H1 (cell line): ENCODE data around the gene IL9. TPM values are rescaled to one million over a fixed set of nuclear protein-coding genes. Genes with fewer than 3 reads are reported as not detected.

Source experiments
- CTCF ChIA-PET: fragments of 300-600 bp; sonication (Branson Sonifier 250); formaldehyde crosslinking; loops from one replicate; lab custom pipeline; 2021; ENCODE audit not compliant: partially characterized antibody; lab: Charles Lee
- POLR2A ChIA-PET: fragments of 300-600 bp; sonication (Branson Sonifier 250); formaldehyde crosslinking; loops from one replicate; lab custom pipeline; 2021; ENCODE audit warnings: inconsistent platforms; ENCODE audit not compliant: partially characterized antibody; lab: Charles Lee
- DNase-seq, 2 experiments: peaks; one replicate each; pipeline versions ENCODE4 v3.0.0 to v3.0.0-alpha.2; 2010 to 2022; ENCODE audit warnings: low spot score in 2 of 2, low read depth in 1 of 2, mixed read lengths in 1 of 2
- FAIRE-seq: peaks from 2 replicates; lab custom pipeline; 2011; peaks lifted over from hg19 to GRCh38; lab: Jason Lieb, UNC
- H2AFZ ChIP-seq: 2 replicates; pipeline ENCODE4 v1.8.1; 2012; ENCODE audit warnings: low read length, inconsistent platforms
- H2AK5ac ChIP-seq: 2 replicates; pipeline ENCODE4 v1.6.1; 2013; ENCODE audit warnings: low read depth, low read length
- H2BK120ac ChIP-seq: replicated peaks from 2 replicates; pipeline ENCODE3; 2013; ENCODE audit warnings: low read depth, low read length, inconsistent platforms
- H2BK12ac ChIP-seq: 2 replicates; pipeline ENCODE4 v1.6.1; 2013; ENCODE audit warnings: low read depth, low read length
- H2BK15ac ChIP-seq: 2 replicates; pipeline ENCODE4 v1.6.1; 2013; ENCODE audit warnings: low read length
- H2BK20ac ChIP-seq: 2 replicates; pipeline ENCODE4 v1.6.1; 2013; ENCODE audit warnings: low read length
- H2BK5ac ChIP-seq: 2 replicates; pipeline ENCODE4 v1.6.1; 2013; ENCODE audit warnings: low read depth, low read length
- H3K14ac ChIP-seq: 2 replicates; pipeline ENCODE4 v1.6.1; 2013; ENCODE audit warnings: inconsistent platforms; ENCODE audit not compliant: insufficient read length
- H3K18ac ChIP-seq: 2 replicates; pipeline ENCODE4 v1.6.1; 2013; ENCODE audit warnings: low read length; ENCODE audit errors: extremely low read depth
- H3K23ac ChIP-seq: 2 replicates; pipeline ENCODE4 v1.6.1; 2013; ENCODE audit warnings: inconsistent platforms; ENCODE audit not compliant: insufficient read length
- H3K23me2 ChIP-seq: 2 replicates; pipeline ENCODE4 v1.6.1; 2013; ENCODE audit warnings: low read depth, low read length
- H3K27ac ChIP-seq: 2 replicates; pipeline ENCODE4 v1.6.1; 2011; ENCODE audit warnings: low read depth, low read length, inconsistent platforms
- H3K27me3 ChIP-seq, 4 experiments: replicated peaks in 1 of 4; 1 replicate in 1 of 4; 2 replicates in 3 of 4; pipeline versions ENCODE4 v1.6.1 to v1.8.1; 2011 to 2013; ENCODE audit warnings: low read length in 3 of 4, mild to moderate bottlenecking in 3 of 4, inconsistent platforms in 2 of 4, mixed read lengths in 2 of 4, moderate library complexity in 1 of 4; ENCODE audit not compliant: control insufficient read depth in 3 of 4, insufficient read depth in 3 of 4; ENCODE audit errors: extremely low read depth in 1 of 4
- H3K36me3 ChIP-seq, 4 experiments: 2 replicates each; pipeline versions ENCODE4 v1.6.1 to v1.8.1; 2011 to 2013; ENCODE audit warnings: mild to moderate bottlenecking in 4 of 4, low read length in 3 of 4, moderate library complexity in 2 of 4, control low read depth in 1 of 4, inconsistent platforms in 1 of 4; ENCODE audit not compliant: insufficient read depth in 4 of 4, control insufficient read depth in 2 of 4
- H3K4ac ChIP-seq: replicated peaks from 2 replicates; pipeline ENCODE3; 2013; ENCODE audit warnings: low read length, low read depth, mixed read lengths, inconsistent platforms; ENCODE audit not compliant: insufficient read length
- H3K4me1 ChIP-seq, 4 experiments: replicated peaks in 1 of 4; 1 replicate in 1 of 4; 2 replicates in 3 of 4; pipeline versions ENCODE4 v1.6.1 to v1.8.1; 2011 to 2013; ENCODE audit warnings: low read length in 3 of 4, inconsistent platforms in 2 of 4, mixed read lengths in 1 of 4; ENCODE audit not compliant: insufficient read depth in 4 of 4, control insufficient read depth in 3 of 4
- H3K4me2 ChIP-seq, 2 experiments: 2 replicates each; pipeline versions ENCODE4 v1.6.1 to v1.8.1; 2011 to 2013; ENCODE audit warnings: low read depth in 2 of 2, low read length in 2 of 2, control low read depth in 1 of 2, inconsistent platforms in 1 of 2, mild to moderate bottlenecking in 1 of 2; ENCODE audit not compliant: insufficient read depth in 1 of 2
- H3K4me3 ChIP-seq, 4 experiments: fragments of 200-600, 300-600 bp in 1 of 4; sonication (generic), shearing (Covaris generic), sonication (Bioruptor Twin) in 1 of 4; 2 replicates each; pipeline versions ENCODE4 v1.5.1 to v1.8.1; 2011 to 2016; ENCODE audit warnings: low read length in 4 of 4, low read depth in 3 of 4, control low read depth in 2 of 4, inconsistent platforms in 2 of 4, mild to moderate bottlenecking in 2 of 4, mixed read lengths in 1 of 4, moderate library complexity in 1 of 4; ENCODE audit not compliant: insufficient read depth in 2 of 4; ENCODE audit errors: extremely low read depth in 1 of 4
- H3K56ac ChIP-seq: replicated peaks from 2 replicates; pipeline ENCODE3; 2013; ENCODE audit warnings: low read depth, mild to moderate bottlenecking, mixed read lengths, low read length, inconsistent platforms; ENCODE audit not compliant: insufficient read length
- H3K79me1 ChIP-seq: 2 replicates; pipeline ENCODE4 v1.6.1; 2013; ENCODE audit warnings: low read depth, low read length, control low read depth
- H3K79me2 ChIP-seq, 2 experiments: 2 replicates each; pipeline versions ENCODE4 v1.6.1 to v1.8.1; 2012 to 2013; ENCODE audit warnings: low read length in 2 of 2, mild to moderate bottlenecking in 2 of 2, inconsistent platforms in 1 of 2; ENCODE audit not compliant: insufficient read depth in 2 of 2, control insufficient read depth in 1 of 2
- H3K9ac ChIP-seq, 4 experiments: replicated peaks in 1 of 4; 1 replicate in 1 of 4; 2 replicates in 3 of 4; pipeline versions ENCODE4 v1.6.1 to v1.8.1; 2011 to 2013; ENCODE audit warnings: low read depth in 3 of 4, low read length in 3 of 4, control low read depth in 2 of 4, mild to moderate bottlenecking in 2 of 4, moderate library complexity in 2 of 4, inconsistent platforms in 1 of 4; ENCODE audit errors: extremely low read depth in 1 of 4
- H3K9me3 ChIP-seq, 2 experiments: 2 replicates each; pipeline versions ENCODE4 v1.6.1 to v1.8.1; 2012 to 2013; ENCODE audit warnings: mild to moderate bottlenecking in 2 of 2, moderate library complexity in 2 of 2, control low read depth in 1 of 2, inconsistent platforms in 1 of 2, low read depth in 1 of 2, low read length in 1 of 2, mixed read lengths in 1 of 2; ENCODE audit not compliant: insufficient read depth in 2 of 2
- H4K20me1 ChIP-seq, 2 experiments: replicated peaks in 1 of 2; 2 replicates each; pipeline versions ENCODE3 to v1.8.1; 2011 to 2013; ENCODE audit warnings: inconsistent platforms in 2 of 2, low read length in 2 of 2, mild to moderate bottlenecking in 1 of 2; ENCODE audit not compliant: insufficient read depth in 2 of 2, control insufficient read depth in 1 of 2
- H4K5ac ChIP-seq: 2 replicates; pipeline ENCODE4 v1.6.1; 2013; ENCODE audit warnings: low read length, low read depth, mixed read lengths, inconsistent platforms; ENCODE audit not compliant: insufficient read length
- H4K8ac ChIP-seq: 2 replicates; pipeline ENCODE4 v1.8.0; 2013; ENCODE audit warnings: mild to moderate bottlenecking, moderate library complexity, low read length, inconsistent platforms; ENCODE audit not compliant: insufficient read depth; ENCODE audit errors: extremely low read depth
- H4K91ac ChIP-seq: replicated peaks from 2 replicates; pipeline ENCODE3; 2013; ENCODE audit warnings: low read length, mixed read lengths, inconsistent platforms; ENCODE audit not compliant: insufficient read length
- BACH1 ChIP-seq: IDR thresholded peaks from 2 replicates; pipeline ENCODE4 v1.6.1; 2012; ENCODE audit warnings: low read length, improper control_type of control experiment
- HDAC6 ChIP-seq: IDR thresholded peaks from one replicate; pipeline ENCODE4 v1.7.1; 2012; ENCODE audit warnings: low read depth, mild to moderate bottlenecking, inconsistent platforms, low read length, moderate library complexity
- JUN ChIP-seq: IDR thresholded peaks from 2 replicates; pipeline ENCODE4 v1.6.1; 2011; ENCODE audit warnings: low read depth, mild to moderate bottlenecking, improper control_type of control experiment, low read length
- PHF8 ChIP-seq: fragments of 200-600 bp; sonication (generic); conservative IDR thresholded peaks from 2 replicates; pipeline ENCODE4 v1.7.1; 2012; ENCODE audit warnings: low read depth, mild to moderate bottlenecking, inconsistent platforms, low read length, moderate library complexity
- WGBS, 2 experiments: shearing (Covaris generic) in 1 of 2; methylation state at CpG; one replicate each; pipeline versions ENCODE4 v1.1.6 to v1.1.7; 2013 to 2015; ENCODE audit warnings: low lambda C conversion rate in 2 of 2, mixed read lengths in 2 of 2, inconsistent platforms in 1 of 2, low coverage in 1 of 2, missing lambda C conversion rate in 1 of 2; ENCODE audit not compliant: insufficient replicate concordance in 2 of 2, insufficient coverage in 1 of 2, insufficient read length in 1 of 2; ENCODE audit errors: extremely low coverage in 1 of 2, missing lambda C conversion rate in 1 of 2; 5-methylcytosine and 5-hydroxymethylcytosine counted together
- polyA plus RNA-seq, 7 experiments: library from polyadenylated mRNA; depleted of rRNA in 3 of 7; stranded (reverse) in 5 of 7; unstranded in 2 of 7; fragments of >200 nt in 5 of 7; fragments of 200-250 nt in 2 of 7; gene quantifications; 1 replicate in 5 of 7; 2 replicates in 1 of 7; 4 replicates in 1 of 7; pipeline versions ENCODE4 v1.2.1 to v1.2.3, GENCODE V29; 2011 to 2013; ENCODE audit warnings: missing spikeins in 2 of 7, mixed read lengths in 2 of 7
- total RNA-seq: library from RNA; stranded (reverse); fragmentation: NEBNext Ultra II Directional; extraction: Animal tissue kit (Norgen Biotek cat#: 25700); gene quantifications from 2 replicates; pipeline ENCODE4 v1.2.1, GENCODE V29; 2021

Gene IL9
- total and polyA plus RNA-seq, 2 of the 8 experiments (the other 6 are each of a cell fraction or from before 2014, with no cell fraction given): not detected

DNA sequence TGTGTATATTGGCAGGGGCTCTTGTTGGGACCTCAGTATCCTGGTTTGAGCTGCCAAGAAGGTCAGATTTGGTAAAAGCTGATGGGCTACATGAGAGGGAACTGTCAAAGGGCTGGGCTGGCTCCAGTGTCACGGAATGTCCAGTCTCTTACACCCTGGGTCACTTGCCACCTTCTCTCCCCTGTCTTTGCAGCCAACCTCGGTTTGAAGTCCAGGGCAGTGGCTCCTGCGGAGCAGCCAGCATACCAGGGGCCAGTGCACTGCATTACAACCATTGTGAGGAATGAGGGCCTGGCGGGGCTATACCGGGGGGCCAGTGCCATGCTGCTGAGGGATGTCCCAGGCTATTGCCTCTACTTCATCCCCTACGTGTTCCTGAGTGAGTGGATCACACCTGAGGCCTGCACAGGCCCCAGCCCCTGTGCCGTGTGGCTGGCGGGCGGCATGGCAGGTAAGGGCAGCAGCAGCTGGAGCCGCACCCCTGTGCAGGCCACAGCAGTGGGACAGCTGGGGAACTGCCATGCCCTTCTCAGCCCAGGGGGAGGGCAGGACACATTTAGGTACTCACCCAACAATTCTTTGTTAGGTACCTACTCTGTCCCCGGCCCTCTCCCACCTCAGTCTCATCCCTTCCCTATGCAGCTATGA lies 24.2 kb downstream of the IL9 start:
- Histone ChIP-seq H3K4me3 (no peak overlapping the region), H4K91ac (no peak overlapping the region)
- 84% methylated on average over 11 of the region's 11 CpGs; no CpG with 5 or more reads in 1 of the 2 experiments for WGBS, 2 experiments

More for the DNA sequence above, 24.2 kb downstream of the IL9 start:
- Histone ChIP-seq H3K27ac (no peak overlapping the region), H2BK120ac (no peak overlapping the region), H3K36me3 (no peaks in the 10 kb centered on the region), H3K4ac (no peak overlapping the region), H3K14ac (no peak overlapping the region), H3K4me1 (no peaks in the 10 kb centered on the region), H2AK5ac (no peak overlapping the region), H3K79me2 (no peaks in the 10 kb centered on the region), H2BK5ac (no peak overlapping the region; the same call in 1 of the 2 replicates), H3K23ac (no peak overlapping the region), H3K27me3 (no peaks in the 10 kb centered on the region; a peak in 1 of 7 replicates), H3K56ac (no peak overlapping the region), H2BK20ac (no peak overlapping the region), H3K9me3 (no peaks in the 10 kb centered on the region), H3K18ac (no peak overlapping the region), H2BK12ac (no peak overlapping the region), H4K8ac (no peak overlapping the region; the same call in 1 of the 2 replicates), H3K9ac (no peak overlapping the region), H3K79me1 (no peaks in the 10 kb centered on the region), H4K20me1 (no peaks in the 10 kb centered on the region), H2AFZ (no peak overlapping the region), H3K23me2 (no peaks in the 10 kb centered on the region), H3K4me2 (no peak overlapping the region), H4K5ac (no peak overlapping the region), H2BK15ac (no peak overlapping the region)
- no peak for TF ChIP-seq PHF8
- no peak for TF ChIP-seq BACH1
- TF ChIP-seq HDAC6: no peak
- no peak for TF ChIP-seq JUN
- no peak for FAIRE-seq
- POLR2A ChIA-PET: no interaction called here
- CTCF ChIA-PET: interaction anchor here (0.6 to 4.9 kb wide), 9 partner anchors 11 to 742 kb away, joined by 3 to 30 read pairs (median 7); partner anchors contain the start of gene SLC25A48
- DNase-seq: no peak
